Testis (tissue), 3 donors: ENCODE data around the gene KDM4C. TPM values are rescaled to one million over a fixed set of nuclear protein-coding genes. Genes with fewer than 3 reads are reported as not detected.

Experiments
- DNase-seq: peaks from one replicate; pipeline ENCODE4 v3.0.0-alpha.2; 2019
- H3K27ac ChIP-seq, 2 donors: fragments of 200-600 bp; sonication (generic); one replicate each; pipeline ENCODE4 v1.5.1; 2019
- H3K27me3 ChIP-seq: fragments of 200-600 bp; sonication (generic); one replicate; pipeline ENCODE4 v1.5.1; 2019
- H3K36me3 ChIP-seq: fragments of 200-600 bp; sonication (generic); one replicate; pipeline ENCODE4 v1.5.1; 2017; ENCODE audit warnings: low read depth; ENCODE audit errors: missing control alignments
- H3K4me1 ChIP-seq: fragments of 200-600 bp; sonication (generic); one replicate; pipeline ENCODE4 v1.5.1; 2019
- H3K4me3 ChIP-seq, 2 donors: fragments of 200-600 bp; sonication (generic); one replicate each; pipeline ENCODE4 v1.5.1; 2017 to 2019
- H3K9me3 ChIP-seq: fragments of 200-600 bp; sonication (generic); one replicate; pipeline ENCODE4 v1.5.1; 2017
- CTCF ChIP-seq, 3 experiments: fragments of 450-650 bp in 2 of 3; fragments of 200-600 bp in 1 of 3; sonication (generic) in 1 of 3; IDR thresholded peaks; one replicate each; pipeline ENCODE4 v1.5.1; 2016 to 2019; ENCODE audit warnings: antibody characterized with exemption in 3 of 3, mild to moderate bottlenecking in 2 of 3, moderate library complexity in 1 of 3
- POLR2A ChIP-seq: fragments of 450-650 bp; IDR thresholded peaks from one replicate; pipeline ENCODE4 v1.6.1; 2017; ENCODE audit warnings: antibody characterized with exemption, mild to moderate bottlenecking, moderate library complexity
- WGBS, 2 donors: methylation state at CpG; one replicate each; pipeline ENCODE4 v1.1.5; 2018; 5-methylcytosine and 5-hydroxymethylcytosine counted together
- intact Hi-C: fragments of 100-400 bp; cut with DNase I; formaldehyde crosslinking; loops from one replicate; pipeline ENCODE4 v1.15.1; 2023; ENCODE audit warnings: low total_unique reads
- polyA plus RNA-seq: library from polyadenylated mRNA; stranded (reverse); fragments of 350-450 nt; fragmentation: Illumina TruSeq; extraction: RNeasy Lipid Tissue Mini Kit (QIAGEN cat#74804); gene quantifications from one replicate; pipeline ENCODE4 v1.2.3, GENCODE V29; 2014; ENCODE audit warnings: low read depth, low replicate concordance; ENCODE audit not compliant: insufficient read depth
- total RNA-seq, 2 donors: library from RNA; depleted of rRNA; stranded (reverse); fragments of >200 nt; gene quantifications; one replicate each; pipeline ENCODE4 v1.2.3, GENCODE V29; 2016

KDM4C gene
- total and polyA plus RNA-seq, 3 donors from 2014 or later = 16.7 to 58.8 (median 48.8) TPM

- Histone ChIP-seq H3K27me3 (no peaks in the 10 kb centered on the region), H3K4me3 (no peak overlapping the region), H3K27ac (no peak overlapping the region), H3K9me3 (no peaks in the 10 kb centered on the region), H3K4me1 (no peaks in the 10 kb centered on the region), H3K36me3 (no peaks in the 10 kb centered on the region)
- intact Hi-C loops = no loop called here
- 93 to 95% methylated on average over 3 of the region's 3 CpGs for whole genome bisulfite sequencing, 2 donors
- DNase-seq = no peak
- TF ChIP-seq CTCF (IDR thresholded peaks at IDR 0.05) (no peak), POLR2A (no peak)
Observed at GRCh38 chr9:6779417-6780241, 21.9 kb downstream of the KDM4C start.

DNA sequence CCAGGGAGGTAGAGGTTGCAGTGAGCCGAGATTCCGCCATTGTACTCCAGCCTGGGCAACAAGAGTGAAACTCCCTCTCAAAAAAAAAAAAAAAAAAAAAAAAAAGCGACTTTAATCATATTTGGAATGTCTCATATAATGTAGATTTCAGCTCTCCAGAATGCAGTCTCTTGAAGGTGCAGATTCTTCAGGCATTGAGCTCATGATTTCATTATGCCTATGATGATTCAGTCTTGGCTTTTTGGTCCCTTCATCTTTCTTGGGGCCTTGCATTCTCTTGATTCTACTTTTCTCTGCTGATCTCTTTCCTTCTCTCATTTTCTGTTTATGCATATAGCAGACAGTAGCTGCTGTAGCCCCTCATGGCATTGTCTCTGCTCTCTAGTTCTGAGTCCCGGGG is 22.9 kb downstream of the KDM4C start:
- H3K27ac ChIP-seq = no peak overlapping the region
- WGBS, 2 donors = 89 to 91% methylated on average over 4 of the region's 4 CpGs
- intact Hi-C loops = no loop called here
- no peaks in the 10 kb centered on the region for H3K9me3 ChIP-seq
- no peak overlapping the region for H3K4me3 ChIP-seq
- no peak for TF ChIP-seq CTCF (IDR thresholded peaks at IDR 0.05)
- no peak for TF ChIP-seq POLR2A
- H3K27me3 ChIP-seq = no peaks in the 10 kb centered on the region
- H3K4me1 ChIP-seq = no peaks in the 10 kb centered on the region
- no peak for DNase-seq
- H3K36me3 ChIP-seq = no peaks in the 10 kb centered on the region

DNA sequence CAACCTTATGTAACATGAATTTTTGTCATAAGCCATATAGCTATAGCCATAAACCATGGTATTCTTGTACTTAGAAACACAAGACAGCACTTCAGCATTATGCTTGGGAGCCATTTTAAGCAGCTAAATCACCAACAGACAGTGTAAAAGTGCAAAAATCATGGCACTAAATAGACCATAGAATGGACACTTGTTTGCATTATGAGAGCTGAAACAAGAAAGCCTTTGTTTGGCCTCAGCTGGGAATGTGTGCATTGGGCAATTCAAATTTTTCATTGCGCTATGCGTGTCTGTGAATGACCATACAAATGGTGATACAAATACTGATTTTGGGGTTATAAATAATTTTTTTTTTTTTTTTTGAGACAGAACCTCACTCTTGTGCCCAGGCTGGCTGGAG is 23.7 kb downstream of the KDM4C start:
- Histone ChIP-seq H3K9me3 (no peaks in the 10 kb centered on the region), H3K4me3 (no peak overlapping the region), H3K27ac (no peak overlapping the region), H3K4me1 (no peaks in the 10 kb centered on the region), H3K36me3 (no peaks in the 10 kb centered on the region), H3K27me3 (no peaks in the 10 kb centered on the region)
- intact Hi-C loops = no loop called here
- DNase-seq = no peak
- 47 to 74% methylated on average over 2 of the region's 2 CpGs for WGBS, 2 donors
- TF ChIP-seq POLR2A = no peak
- no peak for TF ChIP-seq CTCF (IDR thresholded peaks at IDR 0.05)

DNA sequence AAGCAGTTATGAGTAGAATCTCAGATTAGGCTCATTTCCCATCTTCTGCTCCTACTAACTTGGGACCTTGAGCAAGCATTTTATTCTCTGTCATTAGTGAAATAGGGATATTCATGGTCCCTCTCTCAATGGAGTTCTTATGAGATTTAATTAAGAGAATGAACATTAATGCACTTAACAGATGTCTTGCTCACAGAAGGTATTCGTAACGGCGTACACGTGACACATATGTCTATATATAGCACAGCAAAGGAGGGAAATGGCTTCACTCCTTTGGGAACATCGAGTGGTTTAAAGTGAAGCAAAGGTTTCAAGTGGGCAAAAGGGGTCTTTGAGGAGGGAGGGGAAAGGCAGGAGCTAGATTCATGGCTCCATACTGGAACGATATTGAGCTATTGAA is 24.6 kb downstream of the KDM4C start:
- WGBS, 2 donors = 94 to 95% methylated on average over 6 of the region's 6 CpGs
- H3K4me1 ChIP-seq = no peaks in the 10 kb centered on the region

More for the DNA sequence above, 24.6 kb downstream of the KDM4C start:
- intact Hi-C loops = no loop called here
- no peaks in the 10 kb centered on the region for H3K36me3 ChIP-seq
- TF ChIP-seq CTCF (IDR thresholded peaks at IDR 0.05) = no peak
- TF ChIP-seq POLR2A = no peak
- no peak for DNase-seq
- H3K9me3 ChIP-seq = no peaks in the 10 kb centered on the region
- no peak overlapping the region for H3K27ac ChIP-seq
- H3K4me3 ChIP-seq = no peak overlapping the region
- no peaks in the 10 kb centered on the region for H3K27me3 ChIP-seq
